Measurements from ENCODE around the gene GTF2H3.
A peak's percentile ranks its signal among the peaks of the same experiment; 100 is the strongest.
"Not testable (repeated sequence)": the region's sequence is repeated elsewhere in the genome, so short reads cannot be mapped to it uniquely, and the experiment has no call there.

GTF2H3 gene
- total RNA-seq = 26.6 to 51.3 (median 36.4) reads per million in 4 experiments

DNA sequence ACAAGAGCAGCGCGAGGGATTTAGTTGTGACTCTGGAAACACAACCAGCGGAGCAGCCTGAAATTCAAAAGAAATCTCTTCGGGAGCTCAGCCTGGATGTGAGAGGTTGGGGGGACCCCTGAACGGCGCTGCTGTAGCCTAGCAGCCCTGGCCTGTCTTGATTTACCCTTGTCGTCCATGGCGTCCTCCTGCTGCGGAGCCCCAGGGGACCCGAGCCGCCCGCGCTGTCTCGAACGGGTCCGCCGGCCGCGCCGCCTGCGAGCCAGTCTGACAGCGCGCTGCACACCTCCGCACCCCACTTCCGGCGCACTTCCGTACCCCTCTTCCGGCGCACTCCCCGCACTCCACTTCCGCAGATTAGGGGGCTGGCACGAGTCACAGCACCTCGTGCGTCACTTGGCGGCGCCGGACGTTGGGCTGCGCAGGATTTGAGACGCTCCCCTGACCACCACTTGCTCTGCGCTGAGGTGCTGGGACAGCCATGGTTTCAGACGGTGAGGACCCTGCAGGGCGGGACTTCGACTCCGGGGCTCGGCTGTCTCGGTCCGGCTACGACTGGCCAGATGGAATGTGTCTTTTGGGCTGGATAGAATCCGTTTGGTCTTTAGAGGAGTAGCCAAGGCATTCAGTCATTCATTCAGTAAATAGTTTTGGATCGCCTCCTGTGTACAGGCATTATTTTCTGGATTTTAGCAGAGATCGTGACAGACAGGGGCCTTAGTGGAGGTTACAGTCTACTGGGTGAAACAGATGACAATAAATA is at the start of gene GTF2H3, which contains the start of gene EIF2B1:
Gene GTF2H3 (plus strand): TSS at position 451 of the 763 bp plus-strand sequence. CDS start 31 bp downstream, at position 482.
Gene EIF2B1 (minus strand): TSS at position 308 of the 763 bp plus-strand sequence. CDS start 129 bp downstream, at position 179.
- peak; percentile 92 for DNase-seq

DNA sequence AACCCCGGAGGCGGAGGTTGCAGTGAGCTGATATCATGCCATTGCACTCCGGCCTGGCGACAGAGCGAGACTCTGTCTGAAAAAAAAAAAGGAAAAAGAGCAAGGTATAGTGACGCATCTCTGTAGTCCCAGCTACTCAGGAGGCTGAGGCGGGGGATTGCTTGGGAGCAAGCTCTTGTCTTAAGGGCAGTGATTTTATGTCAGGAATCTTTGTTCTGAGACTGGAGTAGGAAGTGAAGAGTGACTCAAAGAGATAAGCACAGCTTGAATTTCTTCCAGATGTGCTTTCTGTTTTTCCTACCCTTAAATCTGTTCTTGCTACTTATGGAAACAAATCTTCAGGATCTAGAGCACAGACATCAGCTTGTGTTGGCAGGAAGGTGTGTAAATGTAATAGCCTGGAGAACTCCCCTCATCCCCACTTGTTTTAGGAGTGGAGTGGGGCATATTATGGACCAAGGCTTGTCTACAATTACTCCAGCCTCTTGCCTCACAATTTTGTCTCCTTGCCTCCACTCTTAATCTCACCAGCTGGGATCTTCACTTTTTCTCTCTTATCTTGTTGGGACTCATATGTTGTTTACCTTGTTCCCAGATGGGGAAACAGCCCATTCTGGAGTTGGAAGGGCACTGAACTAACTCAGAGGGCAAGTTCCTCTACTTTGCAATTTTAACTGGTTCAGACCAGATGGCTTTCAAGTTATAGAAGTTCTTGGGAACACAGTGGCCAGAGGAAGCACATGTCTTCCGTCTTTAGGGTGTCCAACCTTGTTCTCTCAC is 41.7 kb upstream of the GTF2H3 start:
- no peak for DNase-seq

DNA sequence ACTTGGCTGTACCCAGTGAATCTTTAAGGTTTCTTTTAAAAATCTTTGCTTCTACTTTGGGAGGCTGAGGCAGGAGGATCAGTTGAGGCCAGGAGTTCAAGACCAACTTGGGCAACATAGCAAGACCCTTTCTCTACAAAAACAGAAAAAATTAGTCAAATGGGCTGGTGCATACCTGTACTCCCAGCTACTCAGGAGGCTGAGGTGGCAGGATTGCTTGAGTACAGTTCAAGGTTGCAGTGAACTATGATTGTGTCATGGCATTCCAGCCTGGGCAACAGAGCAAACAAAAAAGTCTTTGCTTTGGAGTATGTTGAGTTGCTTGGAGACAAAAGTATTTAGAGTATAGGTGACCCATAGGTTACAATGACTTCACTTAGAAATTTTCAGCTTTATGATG is 37.9 kb upstream of the GTF2H3 start:
- no peak for DNase-seq

DNA sequence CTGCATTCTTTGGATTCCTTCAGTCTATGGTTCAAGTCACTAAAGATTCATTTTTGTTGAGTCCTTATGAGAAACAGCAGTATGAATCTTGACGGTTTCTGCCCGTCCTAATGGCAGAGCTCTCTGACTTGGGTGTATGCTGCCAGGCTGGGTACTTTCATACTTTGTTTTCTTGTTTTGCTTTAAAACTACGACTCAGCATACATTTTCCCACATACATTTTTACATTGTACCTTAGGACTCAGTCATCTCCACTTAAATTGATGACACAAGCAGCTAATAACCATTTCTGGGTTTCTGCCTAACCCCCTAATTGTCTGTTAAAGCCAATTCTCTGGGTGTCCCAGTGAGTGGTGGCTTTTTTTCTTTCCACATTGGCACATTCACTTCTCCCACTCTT is 36.5 kb upstream of the GTF2H3 start:
- no peak for DNase-seq

DNA sequence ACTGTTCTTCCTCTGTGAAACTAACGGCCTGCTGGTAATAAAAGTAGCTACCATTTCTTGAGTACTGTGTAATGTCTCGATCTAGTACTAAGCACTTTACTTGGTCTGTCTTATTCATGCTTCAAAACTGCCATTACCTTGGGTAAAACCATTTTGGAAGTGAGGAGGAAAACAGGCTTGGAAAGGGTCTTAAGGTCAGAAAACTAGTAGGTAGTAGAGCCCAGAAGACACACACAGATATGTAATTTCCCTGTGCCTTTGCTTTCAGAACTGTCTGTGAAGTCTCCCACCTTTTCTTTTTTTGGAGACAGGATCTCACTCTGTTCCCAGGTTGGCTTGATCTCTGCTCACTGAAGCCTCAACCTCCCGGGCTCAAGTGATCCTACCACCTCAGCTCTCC is 35.1 kb upstream of the GTF2H3 start:
- no peak for DNase-seq

DNA sequence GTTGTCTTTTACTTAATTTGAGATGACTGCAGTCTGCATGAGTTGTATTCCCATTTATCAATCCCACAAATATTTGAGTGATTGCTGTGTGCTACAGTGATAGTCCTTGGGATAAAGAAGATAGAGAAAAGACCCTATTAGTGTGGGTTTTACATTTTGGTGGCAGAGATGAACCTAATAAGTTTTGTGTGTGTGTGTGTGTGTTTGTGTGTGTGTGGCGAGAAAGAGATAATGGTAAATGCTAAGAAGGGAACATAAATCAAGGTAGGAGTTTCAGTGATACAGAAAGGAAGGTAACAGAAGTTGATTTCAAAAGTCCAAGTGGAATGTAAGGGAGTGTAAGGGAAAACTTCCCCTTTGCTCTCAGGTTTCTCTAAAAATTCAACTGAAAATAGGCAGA is 34.3 kb upstream of the GTF2H3 start:
- no peak for DNase-seq

DNA sequence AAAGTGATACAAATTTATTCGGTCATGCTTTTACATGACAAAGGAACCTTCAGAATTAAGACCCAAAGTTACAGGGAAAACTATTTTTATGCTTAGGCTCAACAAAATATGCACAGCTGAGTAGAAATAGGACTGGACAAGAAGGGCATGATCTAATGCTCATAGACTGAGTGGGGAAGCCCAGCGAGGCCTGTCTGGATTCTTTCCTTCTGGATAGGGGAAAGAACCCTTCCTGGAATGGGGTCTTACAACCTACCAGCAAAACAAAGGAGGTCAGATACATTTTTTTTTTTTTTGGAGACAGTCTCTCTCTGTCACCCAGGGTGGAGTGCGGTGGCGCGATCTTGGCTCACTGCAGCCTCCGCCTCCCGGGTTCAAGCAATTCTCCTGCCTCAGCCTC is 33.9 kb upstream of the GTF2H3 start:
- DNase-seq = no peak

DNA sequence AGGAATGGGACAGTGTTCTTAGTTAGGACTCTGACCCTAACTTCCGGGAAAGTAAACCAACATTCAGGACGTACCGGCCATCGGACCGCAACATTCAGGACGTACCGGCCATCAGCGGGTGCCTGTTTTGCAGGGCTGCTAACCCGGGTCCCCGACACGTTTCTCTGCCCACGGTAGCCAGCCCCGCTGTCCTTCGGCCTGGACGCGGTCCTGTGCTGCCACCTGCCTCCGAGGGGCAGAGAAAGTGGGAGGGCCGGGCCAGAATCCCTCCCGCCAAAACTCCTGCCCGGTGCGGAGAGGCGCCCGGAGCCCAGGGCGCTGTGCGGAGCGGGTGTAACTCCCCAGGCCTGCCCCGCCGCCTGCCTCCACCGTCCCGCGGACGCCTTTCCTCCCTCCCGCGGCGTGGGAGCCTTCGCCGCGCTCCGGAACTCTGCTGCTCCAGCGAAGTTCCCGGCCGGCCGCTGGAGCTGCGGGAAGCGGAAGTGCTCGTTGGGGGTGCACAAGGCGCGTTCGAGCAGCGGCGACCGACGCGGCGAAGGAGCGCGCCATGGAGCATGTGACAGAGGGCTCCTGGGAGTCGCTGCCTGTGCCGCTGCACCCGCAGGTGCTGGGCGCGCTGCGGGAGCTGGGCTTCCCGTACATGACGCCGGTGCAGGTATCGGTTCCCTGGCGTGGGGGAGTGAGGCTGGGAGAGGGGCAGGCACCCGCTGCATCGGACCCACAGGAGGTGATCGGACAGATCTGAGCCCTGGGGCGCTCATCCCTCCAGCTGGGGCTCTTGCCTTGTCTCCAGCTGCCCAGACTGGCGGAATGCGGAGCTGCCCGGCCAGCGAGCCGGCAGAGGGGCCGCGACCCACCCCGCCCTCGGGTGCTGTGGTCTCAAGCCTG is 31.8 kb upstream of the GTF2H3 start, which contains the start of gene DDX55:
Gene DDX55 (plus strand): TSS at position 498 of the 888 bp plus-strand sequence. CDS start 50 bp downstream, at position 548.
- peak; percentile 74 for DNase-seq

DNA sequence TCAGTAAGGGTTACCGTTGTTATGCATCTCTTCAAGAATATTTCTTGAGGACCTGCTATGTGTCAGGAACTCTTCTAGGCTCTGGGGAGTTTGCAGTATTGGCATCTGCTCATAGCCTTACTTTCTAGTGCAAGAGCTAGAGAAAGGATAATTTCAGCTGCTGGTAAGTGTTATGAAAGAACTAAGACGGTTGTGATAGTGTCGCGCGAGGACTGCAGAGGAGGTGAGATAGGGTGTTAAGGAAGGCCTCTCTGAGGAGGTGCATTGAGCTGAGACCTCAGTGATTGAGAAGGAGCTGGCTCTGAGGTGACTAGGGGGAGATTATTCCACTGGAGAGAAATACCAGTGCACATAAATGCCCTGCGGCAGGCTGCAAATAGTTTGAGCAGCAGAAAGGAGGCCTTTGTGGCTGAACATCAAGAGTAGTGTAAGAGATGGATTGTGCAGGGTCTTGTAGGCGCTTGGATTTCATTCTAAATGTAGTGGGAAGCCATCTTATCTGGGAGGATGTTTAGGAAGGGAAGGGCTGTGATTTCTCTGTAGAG is 30.9 kb upstream of the GTF2H3 start:
- no peak for DNase-seq

DNA sequence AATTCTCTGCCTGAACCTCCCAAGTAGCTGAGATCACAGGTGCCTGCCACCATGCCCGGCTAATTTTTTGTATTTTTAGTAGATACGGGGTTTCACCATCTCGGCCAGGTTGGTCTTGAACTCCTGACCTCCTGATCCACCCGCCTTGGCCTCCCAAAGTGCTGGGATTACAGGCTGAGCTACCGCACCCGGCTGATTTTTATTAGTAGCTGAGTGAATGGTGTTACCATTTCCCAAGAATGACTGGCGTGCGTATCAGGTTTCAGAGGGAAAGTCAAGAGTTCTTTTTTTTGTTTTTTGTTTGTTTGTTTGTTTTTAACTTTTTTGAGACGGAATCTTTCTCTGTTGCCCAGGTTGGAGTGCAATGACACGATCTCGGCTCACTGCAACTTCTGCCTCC is 30.1 kb upstream of the GTF2H3 start:
- not testable (repeated sequence) for DNase-seq

DNA sequence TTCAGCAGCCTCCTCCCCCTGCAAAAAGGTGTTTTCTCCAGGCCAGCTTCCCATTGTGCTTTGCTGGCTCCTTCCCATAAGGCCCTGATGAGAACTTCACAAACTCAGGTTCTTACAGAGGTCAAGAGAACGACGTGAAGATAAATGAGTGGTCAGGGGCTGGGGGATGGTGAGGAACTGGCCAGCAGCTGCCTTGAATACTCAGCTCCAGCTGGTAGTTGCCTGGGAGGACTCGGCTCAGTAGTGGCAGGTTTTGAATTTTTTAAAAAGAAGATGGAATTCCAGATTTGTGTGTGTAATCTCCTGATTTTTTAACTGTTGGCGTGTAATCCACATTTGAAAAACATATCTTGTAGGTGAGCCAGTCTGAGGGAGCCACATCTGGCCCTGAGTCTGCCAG is 25.9 kb upstream of the GTF2H3 start:
- no peak for DNase-seq

DNA sequence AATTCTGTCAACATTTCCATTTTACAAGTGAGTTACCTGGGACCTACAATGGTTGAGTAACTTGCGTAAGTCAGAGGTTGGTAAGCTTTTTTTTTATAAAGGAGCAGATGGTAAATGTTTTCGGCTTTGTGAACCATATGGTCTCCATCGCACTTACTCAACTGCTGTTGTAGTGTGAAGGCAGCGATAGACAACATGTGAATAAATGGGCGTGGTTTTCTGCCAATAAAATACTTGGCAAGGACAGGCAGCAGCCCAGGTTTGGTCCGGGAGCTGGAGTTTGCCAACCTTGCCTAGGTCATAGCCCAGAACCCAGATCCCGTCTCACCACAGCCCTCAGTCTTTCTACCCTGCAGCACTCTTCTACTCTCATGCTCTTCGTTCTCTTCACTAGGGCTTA is 25.4 kb upstream of the GTF2H3 start:
- DNase-seq = no peak

DNA sequence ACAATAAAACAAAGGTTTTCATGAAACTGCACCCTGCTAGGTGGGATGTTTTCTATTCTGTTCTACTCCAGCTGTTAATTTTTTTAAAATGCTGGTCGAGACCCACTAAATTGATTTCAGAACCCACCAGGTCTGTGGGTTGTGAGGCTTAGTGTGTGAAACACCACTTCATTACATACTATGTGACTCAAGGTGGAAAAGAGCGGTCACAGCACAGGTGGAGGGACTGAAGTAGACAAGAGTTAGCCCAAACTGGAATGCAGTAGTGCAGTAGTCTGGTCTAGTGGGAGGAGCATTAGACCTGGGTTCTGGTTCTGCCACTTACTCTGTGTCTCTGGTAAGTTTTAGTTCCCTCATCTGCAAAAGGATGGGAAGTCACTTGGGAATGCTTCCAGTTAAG is 19.5 kb upstream of the GTF2H3 start:
- DNase-seq = no peak

DNA sequence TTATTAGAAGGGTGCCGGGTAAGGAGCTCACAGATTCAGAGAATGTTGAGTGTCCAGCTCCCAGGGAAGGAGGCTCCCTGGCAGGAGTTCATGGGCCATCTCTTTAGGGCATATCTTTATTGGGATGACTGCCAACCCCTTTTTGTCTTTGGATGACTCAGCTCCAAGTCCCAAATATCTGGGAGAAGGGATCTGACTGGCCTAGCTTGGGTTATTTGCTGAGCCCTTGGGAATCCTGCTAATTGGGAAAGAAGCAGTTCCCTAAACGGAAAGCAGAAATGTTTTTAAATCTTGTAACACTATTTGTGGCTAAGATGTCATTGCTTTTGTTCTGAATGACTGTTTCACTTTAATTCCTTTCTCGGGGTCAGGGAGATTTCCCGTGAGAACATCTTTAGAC is 19.1 kb upstream of the GTF2H3 start:
- DNase-seq = no peak

DNA sequence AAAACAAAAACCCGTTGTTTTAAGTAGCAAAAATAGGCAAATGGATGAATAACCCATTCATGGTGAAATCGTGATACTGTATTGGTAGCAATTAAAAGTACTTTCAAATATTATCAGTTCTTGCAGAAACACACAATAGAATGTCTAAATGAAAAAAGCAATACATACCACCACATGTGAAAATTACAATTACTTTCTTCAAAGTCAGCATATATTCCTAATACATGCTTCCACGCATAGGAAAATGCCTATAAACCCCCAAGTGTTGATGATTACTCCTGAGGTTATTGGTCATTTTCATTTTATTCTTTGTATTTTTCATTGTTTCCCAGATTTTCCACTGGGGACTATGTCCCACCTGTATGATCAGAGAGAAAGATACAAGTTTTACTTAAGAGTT is 16.5 kb upstream of the GTF2H3 start:
- no peak for DNase-seq

DNA sequence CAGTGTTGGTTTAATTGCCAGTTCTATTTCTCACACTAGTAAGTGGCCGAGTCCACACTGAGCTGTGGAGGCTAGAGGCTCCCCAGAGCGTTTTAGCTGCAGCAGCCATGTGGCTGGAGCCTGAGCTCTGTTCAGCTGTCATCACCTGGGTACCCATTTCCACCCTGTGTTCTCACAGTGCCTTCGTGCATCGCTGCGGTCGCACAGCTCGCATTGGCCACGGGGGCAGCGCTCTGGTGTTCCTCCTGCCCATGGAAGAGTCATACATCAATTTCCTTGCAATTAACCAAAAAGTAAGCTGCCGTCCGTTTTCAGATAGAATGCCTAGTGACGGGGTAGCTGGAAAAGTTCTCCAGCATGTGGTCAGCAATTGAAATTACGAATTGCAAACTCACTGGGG is 16.0 kb upstream of the GTF2H3 start:
- no peak for DNase-seq

DNA sequence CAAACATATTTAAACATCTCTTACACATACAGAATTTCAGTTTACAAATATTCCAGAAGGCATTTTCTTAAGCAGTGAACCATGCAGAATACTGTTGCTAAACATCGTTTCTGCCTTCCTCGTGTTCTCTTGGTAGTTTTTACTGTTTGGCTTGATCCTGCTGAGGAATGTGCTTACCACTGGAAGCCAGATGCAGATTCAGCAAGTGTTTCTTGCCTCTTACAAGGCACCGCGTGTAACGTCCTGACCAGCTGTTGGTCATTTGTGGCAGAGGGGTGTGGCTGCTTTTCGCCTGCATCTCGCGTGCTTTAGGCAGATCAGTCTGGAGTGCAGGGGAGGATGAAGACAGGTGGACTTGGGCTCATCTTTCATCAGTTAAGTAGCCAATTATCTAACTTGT is 12.5 kb upstream of the GTF2H3 start:
- DNase-seq = no peak

DNA sequence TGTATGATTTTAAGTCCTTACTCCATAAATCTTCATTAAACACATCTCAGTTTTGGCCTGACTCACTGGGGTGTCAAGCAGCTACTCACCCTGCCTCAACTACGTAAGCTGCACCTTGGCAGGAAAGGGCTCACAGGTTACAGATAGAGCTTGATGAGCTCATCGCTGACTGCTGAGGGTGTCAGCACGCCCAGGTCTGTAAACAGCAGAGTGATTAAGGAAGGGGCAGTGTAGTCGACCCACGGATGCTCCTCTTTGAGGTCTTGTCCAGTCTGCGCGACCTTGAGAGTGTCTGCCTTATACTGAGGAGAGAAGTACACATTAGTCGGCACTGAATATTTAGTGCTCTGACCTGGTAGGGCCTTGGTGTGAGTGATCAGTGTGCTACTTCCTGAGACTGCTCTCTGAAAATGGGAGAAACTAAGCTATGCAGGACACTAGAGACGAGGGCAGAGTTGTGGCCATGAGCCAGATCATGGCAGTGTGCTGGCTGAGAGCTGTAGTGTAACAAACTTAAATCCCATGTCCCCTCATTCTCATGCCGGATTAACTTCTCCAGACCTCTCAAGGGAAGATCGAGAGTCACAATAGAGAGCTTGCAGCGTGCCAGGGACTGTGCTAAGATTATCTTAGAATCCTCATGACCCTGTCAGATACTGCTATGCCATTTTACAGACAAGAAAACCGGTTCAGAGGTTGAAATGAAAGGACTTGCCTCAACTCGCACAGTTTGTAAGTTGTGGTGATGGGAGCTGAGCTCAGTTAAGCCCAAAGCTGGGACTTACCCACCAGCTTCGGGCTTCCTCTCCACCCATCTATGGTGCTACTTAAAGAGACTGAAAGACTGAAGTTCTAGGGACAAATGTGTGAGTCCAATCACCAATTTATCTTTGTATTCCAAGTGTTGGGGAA is 11.8 kb upstream of the GTF2H3 start:
- no peak for DNase-seq

DNA sequence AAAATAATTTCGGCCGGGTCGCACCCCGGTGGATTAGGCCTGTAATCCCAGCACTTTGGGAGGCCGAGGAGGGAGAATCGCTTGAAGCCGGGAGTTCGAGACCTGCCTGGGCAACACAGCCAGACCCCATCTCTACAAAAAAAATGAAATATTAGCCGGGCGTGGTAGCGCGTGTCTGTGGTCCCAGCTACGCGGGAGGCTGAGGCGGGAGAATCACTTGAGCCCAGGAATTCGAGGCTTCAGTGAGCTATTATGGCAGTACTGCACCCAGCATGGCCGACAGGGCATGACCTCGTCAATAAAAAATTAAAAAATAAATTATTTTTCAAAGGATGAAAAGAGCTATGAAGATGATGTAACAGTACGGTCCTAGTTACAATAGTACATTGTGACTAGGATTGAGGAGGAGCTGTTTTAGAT is 523 bp downstream of the GTF2H3 start:
- DNase-seq = no peak

DNA sequence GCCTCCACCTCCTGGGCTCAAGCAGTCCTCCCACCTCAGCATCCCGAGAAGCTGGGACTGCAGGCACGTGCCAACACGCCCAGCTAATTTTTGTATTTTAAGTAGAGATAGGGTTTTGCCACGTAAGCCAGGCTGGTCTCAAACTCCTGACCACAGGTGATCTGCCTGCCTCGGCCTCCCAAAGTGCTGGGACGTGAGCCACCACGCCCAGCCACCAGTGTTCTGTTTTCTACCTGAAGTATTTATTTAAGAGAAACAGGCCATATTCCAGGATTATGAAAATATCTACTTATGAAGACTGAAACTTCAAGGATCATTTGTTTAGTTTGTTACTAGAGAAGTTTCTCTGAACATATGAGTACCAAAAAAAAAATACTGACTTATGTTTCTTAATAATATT is 10.3 kb downstream of the GTF2H3 start:
- no peak for DNase-seq

DNA sequence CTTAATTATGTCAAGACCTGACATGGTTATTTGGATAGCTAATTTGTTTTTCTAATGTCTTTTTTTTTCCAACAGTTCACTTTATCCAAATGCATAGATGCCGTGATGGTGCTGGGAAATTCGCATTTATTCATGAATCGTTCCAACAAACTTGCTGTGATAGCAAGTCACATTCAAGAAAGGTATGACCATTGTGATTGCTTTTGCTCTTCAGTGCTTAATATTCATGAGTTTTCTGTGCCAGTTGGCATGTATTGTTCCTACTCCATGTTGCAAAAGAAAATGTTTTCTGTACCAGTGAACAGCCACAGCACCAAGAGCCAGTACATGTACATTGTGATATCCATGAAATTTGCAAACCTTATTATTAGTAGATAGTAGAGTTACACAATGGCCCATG is 11.8 kb downstream of the GTF2H3 start:
- no peak for DNase-seq

DNA sequence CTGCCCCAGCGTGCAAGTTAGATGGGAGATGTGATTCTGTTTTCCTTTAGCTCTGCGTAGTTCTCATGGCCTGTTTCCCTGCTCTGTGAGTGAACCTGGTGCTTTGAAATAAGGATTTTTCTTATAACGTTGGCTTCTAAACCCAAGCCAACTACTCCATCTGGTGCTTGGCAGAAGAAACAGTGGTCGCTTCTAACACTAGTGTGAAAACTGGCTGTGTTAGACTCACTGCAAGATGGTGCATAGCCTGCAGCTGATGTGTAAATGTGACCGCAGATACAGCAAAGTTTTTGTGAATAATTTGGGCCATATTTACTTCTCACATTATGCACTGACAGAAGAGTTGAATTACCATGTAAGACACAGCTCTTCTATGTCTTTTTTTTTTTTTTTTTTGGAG is 12.2 kb downstream of the GTF2H3 start:
- DNase-seq = no peak
